LHCN-M2 (cell line): ENCODE data around the gene TPTE2. TPM values are rescaled to one million over a fixed set of nuclear protein-coding genes. Genes with fewer than 3 reads are reported as not detected.
A peak's percentile ranks its signal among the peaks of the same experiment; 100 is the strongest.
"Not testable (repeated sequence)": the region's sequence is repeated elsewhere in the genome, so short reads cannot be mapped to it uniquely, and the experiment has no call there.

ENCODE experiments used
- DNase-seq: peaks from one replicate; pipeline ENCODE4 v3.0.0-alpha.2; 2012; ENCODE audit warnings: low read depth
- polyA plus RNA-seq: library from polyadenylated mRNA; unstranded; fragments of >200 nt; gene quantifications from one replicate; pipeline ENCODE4 v1.2.1, GENCODE V29; 2012; ENCODE audit warnings: missing spikeins
- total RNA-seq: library from RNA; depleted of rRNA; stranded (reverse); fragments of >200 nt; gene quantifications from 2 replicates; pipeline ENCODE4 v1.2.3, GENCODE V29; 2014; rRNA removed

TPTE2 gene
- not detected in 2 replicates for total RNA-seq
- not detected for polyA plus RNA-seq

- DNase-seq = not testable (repeated sequence)
These were observed at the start of gene TPTE2 for GRCh38 chr13:19561127-19561582. Gene TPTE2 (minus strand): TSS chr13:19561532. CDS start chr13:19503234, 58,298 bp downstream.

- no peak for DNase-seq
These were observed 46.3 kb upstream of the TPTE2 start for GRCh38 chr13:19607523-19608078.

- DNase-seq = no peak
These were observed 45.4 kb upstream of the TPTE2 start for GRCh38 chr13:19606737-19607136.

- no peak for DNase-seq
These were observed 44.8 kb upstream of the TPTE2 start for GRCh38 chr13:19606152-19606551.

- DNase-seq = no peak
These were observed 44.0 kb upstream of the TPTE2 start for GRCh38 chr13:19605161-19605955.

- DNase-seq = no peak
These were observed 43.0 kb upstream of the TPTE2 start for GRCh38 chr13:19604306-19604705.

GRCh38 chr13:19601749-19602725 is 40.7 kb upstream of the TPTE2 start:
- DNase-seq = no peak

- peak; percentile 20 for DNase-seq
These were observed 36.2 kb upstream of the TPTE2 start for GRCh38 chr13:19597523-19597922.

- peak; percentile 8 for DNase-seq
These were observed 35.6 kb upstream of the TPTE2 start for GRCh38 chr13:19596960-19597361.

- DNase-seq = no peak
These were observed 34.8 kb upstream of the TPTE2 start for GRCh38 chr13:19596086-19596485.

GRCh38 chr13:19592657-19593180 is 31.4 kb upstream of the TPTE2 start:
- DNase-seq = no peak

GRCh38 chr13:19591864-19592263 is 30.5 kb upstream of the TPTE2 start:
- DNase-seq = no peak

GRCh38 chr13:19590423-19590822 is 29.1 kb upstream of the TPTE2 start:
- no peak for DNase-seq

GRCh38 chr13:19589312-19589711 is 28.0 kb upstream of the TPTE2 start:
- no peak for DNase-seq

GRCh38 chr13:19587635-19588300 is 26.4 kb upstream of the TPTE2 start:
- DNase-seq = peak; percentile 17

- peak; percentile 24 for DNase-seq
These were observed 25.7 kb upstream of the TPTE2 start for GRCh38 chr13:19586904-19587634.

GRCh38 chr13:19581675-19582074 is 20.3 kb upstream of the TPTE2 start:
- no peak for DNase-seq

GRCh38 chr13:19575230-19575629 is 13.9 kb upstream of the TPTE2 start:
- DNase-seq = no peak

- no peak for DNase-seq
These were observed 11.9 kb upstream of the TPTE2 start for GRCh38 chr13:19573120-19573716.

GRCh38 chr13:19572280-19572679 is 10.9 kb upstream of the TPTE2 start:
- no peak for DNase-seq
